ENCODE measurements around the gene NR2C2AP. TPM values are rescaled to one million over a fixed set of nuclear protein-coding genes. Genes with fewer than 3 reads are reported as not detected.

Gene NR2C2AP
- total and polyA plus RNA-seq, 2 of the 4 experiments (the other 2 are of a cell fraction), result 5.4 to 9.0 TPM

DNA sequence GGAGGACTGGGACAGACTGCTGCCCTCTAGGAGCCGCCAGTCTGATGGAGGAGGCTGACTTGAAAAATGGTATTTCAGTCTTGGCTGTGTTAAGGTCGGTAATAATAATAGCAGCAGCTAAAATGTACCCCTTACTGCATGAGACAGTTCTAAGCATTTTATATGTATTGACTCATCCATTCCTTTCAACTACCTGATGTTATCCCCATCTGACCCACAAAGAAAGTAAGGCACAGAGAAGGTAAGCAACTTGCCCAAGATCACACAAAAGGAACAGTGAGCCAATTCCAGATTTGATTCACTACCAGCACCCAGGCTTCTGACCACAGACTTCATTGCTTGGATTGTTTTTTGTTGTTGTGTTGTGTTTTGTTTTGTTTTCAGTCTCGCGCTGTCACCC is 12.6 kb upstream of the NR2C2AP start:
- Histone ChIP-seq H2BK5ac (ENCODE audit: low read depth, low read length, poor library complexity, severe bottlenecking) (no peak overlapping the region), H2BK15ac (ENCODE audit: low read depth, low read length) (no peak overlapping the region), H3K27ac (ENCODE audit: insufficient read depth, low read length) (no peak overlapping the region), H3K14ac (replicated peaks; ENCODE audit: low read depth, low read length) (no peak overlapping the region), H3K4ac (ENCODE audit: low read depth, low read length) (no peak overlapping the region), H3K18ac (ENCODE audit: low read depth, low read length) (no peak overlapping the region), H3K9ac (ENCODE audit: low read depth, low read length) (no peak overlapping the region), H4K8ac (ENCODE audit: low read depth in 2 of 2, low read length in 2 of 2) (no peak overlapping the region), H2AK9ac (replicated peaks; ENCODE audit: low read depth, low read length, poor library complexity) (no peak overlapping the region), H3K27me3 (ENCODE audit: control insufficient read depth, insufficient read depth, low read length) (peaks cover 29% of the 10 kb centered on the region), H3K4me3 (ENCODE audit: insufficient read depth, low read depth, low read length) (no peak overlapping the region), H3K79me1 (ENCODE audit: low read depth in 1 of 2, low read length in 2 of 2) (no peaks in the 10 kb centered on the region), H4K91ac (ENCODE audit: insufficient read depth, low read depth, low read length) (no peak overlapping the region), H3K9me3 (ENCODE audit: control insufficient read depth, insufficient read depth, low read length) (no peaks in the 10 kb centered on the region), H3K36me3 (ENCODE audit: control insufficient read depth, insufficient read depth, low read length) (no peaks in the 10 kb centered on the region), H2BK120ac (ENCODE audit: low read depth, low read length) (no peak overlapping the region), H4K20me1 (ENCODE audit: insufficient read depth, low read length) (peaks cover 6% of the 10 kb centered on the region; the same call in 1 of the 2 replicates), H3K4me2 (ENCODE audit: low read depth, low read length) (no peak overlapping the region), H2AK5ac (ENCODE audit: low read depth, low read length) (no peak overlapping the region), H2AFZ (replicated peaks; ENCODE audit: low read length, poor library complexity) (no peak overlapping the region), H3K9me1 (ENCODE audit: insufficient read depth, low read length) (0 out of 2 replicates have a peak, but pooled peaks cover 2% of the 10 kb centered on the region), H4K5ac (ENCODE audit: low read depth, low read length) (no peak overlapping the region), H3K23ac (ENCODE audit: low read depth, low read length) (no peak overlapping the region), H3K4me1 (ENCODE audit: control insufficient read depth, insufficient read depth, low read length) (no peaks in the 10 kb centered on the region), H2BK20ac (ENCODE audit: low read depth, low read length) (no peak overlapping the region), H3K56ac (ENCODE audit: extremely low read depth, insufficient read depth, low read length) (no peak overlapping the region)
- no peak for ATAC-seq (ENCODE audit: low read depth)
- in situ Hi-C loops (cut with MboI; ENCODE audit: low sequenced_read_pairs), result no loop called here
- no TSS peak for BruUV-seq (replicated peaks)
- TF ChIP-seq RAD21 (IDR thresholded peaks at IDR 0.05; ENCODE audit: low read length) (no peak), POLR2A (IDR thresholded peaks at IDR 0.05; ENCODE audit: low read depth, low read length) (no peak), MAZ (IDR thresholded peaks at IDR 0.05; ENCODE audit: borderline replicate concordance, low read depth, low read length) (no peak), RCOR1 (IDR thresholded peaks at IDR 0.05; ENCODE audit: insufficient replicate concordance, low read length) (no peak), MAFK (IDR thresholded peaks at IDR 0.05; ENCODE audit: low read depth, low read length) (no peak), NFE2L2 (IDR thresholded peaks at IDR 0.05; ENCODE audit: low read depth, low read length) (no peak), SMC3 (IDR thresholded peaks at IDR 0.05; ENCODE audit: low read depth, low read length) (no peak), FOS (IDR thresholded peaks at IDR 0.05; ENCODE audit: low read depth, low read length) (no peak), CHD1 (IDR thresholded peaks at IDR 0.05; ENCODE audit: low read depth, low read length) (no peak), MXI1 (IDR thresholded peaks at IDR 0.05; ENCODE audit: borderline replicate concordance, low read depth, low read length) (no peak), BHLHE40 (IDR thresholded peaks at IDR 0.05; ENCODE audit: low read depth, low read length) (no peak), RFX5 (IDR thresholded peaks at IDR 0.05; ENCODE audit: low read depth, low read length) (no peak)
- TF ChIP-seq, protein P1, sequence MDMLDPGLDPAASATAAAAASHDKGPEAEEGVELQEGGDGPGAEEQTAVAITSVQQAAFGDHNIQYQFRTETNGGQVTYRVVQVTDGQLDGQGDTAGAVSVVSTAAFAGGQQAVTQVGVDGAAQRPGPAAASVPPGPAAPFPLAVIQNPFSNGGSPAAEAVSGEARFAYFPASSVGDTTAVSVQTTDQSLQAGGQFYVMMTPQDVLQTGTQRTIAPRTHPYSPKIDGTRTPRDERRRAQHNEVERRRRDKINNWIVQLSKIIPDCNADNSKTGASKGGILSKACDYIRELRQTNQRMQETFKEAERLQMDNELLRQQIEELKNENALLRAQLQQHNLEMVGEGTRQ (IDR thresholded peaks at IDR 0.05; ENCODE audit: low read depth, low read length), result no peak
- TF ChIP-seq, protein P2, sequence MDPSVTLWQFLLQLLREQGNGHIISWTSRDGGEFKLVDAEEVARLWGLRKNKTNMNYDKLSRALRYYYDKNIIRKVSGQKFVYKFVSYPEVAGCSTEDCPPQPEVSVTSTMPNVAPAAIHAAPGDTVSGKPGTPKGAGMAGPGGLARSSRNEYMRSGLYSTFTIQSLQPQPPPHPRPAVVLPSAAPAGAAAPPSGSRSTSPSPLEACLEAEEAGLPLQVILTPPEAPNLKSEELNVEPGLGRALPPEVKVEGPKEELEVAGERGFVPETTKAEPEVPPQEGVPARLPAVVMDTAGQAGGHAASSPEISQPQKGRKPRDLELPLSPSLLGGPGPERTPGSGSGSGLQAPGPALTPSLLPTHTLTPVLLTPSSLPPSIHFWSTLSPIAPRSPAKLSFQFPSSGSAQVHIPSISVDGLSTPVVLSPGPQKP (IDR thresholded peaks at IDR 0.05; ENCODE audit: borderline replicate concordance, low read depth, low read length), result no peak
- TF ChIP-seq, protein P3, sequence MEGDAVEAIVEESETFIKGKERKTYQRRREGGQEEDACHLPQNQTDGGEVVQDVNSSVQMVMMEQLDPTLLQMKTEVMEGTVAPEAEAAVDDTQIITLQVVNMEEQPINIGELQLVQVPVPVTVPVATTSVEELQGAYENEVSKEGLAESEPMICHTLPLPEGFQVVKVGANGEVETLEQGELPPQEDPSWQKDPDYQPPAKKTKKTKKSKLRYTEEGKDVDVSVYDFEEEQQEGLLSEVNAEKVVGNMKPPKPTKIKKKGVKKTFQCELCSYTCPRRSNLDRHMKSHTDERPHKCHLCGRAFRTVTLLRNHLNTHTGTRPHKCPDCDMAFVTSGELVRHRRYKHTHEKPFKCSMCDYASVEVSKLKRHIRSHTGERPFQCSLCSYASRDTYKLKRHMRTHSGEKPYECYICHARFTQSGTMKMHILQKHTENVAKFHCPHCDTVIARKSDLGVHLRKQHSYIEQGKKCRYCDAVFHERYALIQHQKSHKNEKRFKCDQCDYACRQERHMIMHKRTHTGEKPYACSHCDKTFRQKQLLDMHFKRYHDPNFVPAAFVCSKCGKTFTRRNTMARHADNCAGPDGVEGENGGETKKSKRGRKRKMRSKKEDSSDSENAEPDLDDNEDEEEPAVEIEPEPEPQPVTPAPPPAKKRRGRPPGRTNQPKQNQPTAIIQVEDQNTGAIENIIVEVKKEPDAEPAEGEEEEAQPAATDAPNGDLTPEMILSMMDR (conservative IDR thresholded peaks at IDR 0.05; ENCODE audit: low read depth, low read length), result no peak
- CTCF ChIA-PET, result interaction anchor here (1.3 kb wide), 1 partner anchor 9 kb away, joined by 3 read pairs; no protein-coding TSS in a partner anchor
- dilution Hi-C loops (cut with HindIII; ENCODE audit: low sequenced_read_pairs, unreplicated experiment), result no loop called here
- POLR2A ChIA-PET (ENCODE audit: unreplicated experiment), result no interaction called here
- no CpG with 5 or more reads among the region's 4 CpGs for WGBS, 2 experiments (ENCODE audit: extremely low coverage in 2 of 2, insufficient read length in 1 of 2)
- no peak for DNase-seq
- intact Hi-C loops (cut with micrococcal nuclease), result no loop called here

Data from IMR-90 (cell line).